Skin of body (tissue), 2 donors: ENCODE results near the gene VWA3B. TPM values are rescaled to one million over a fixed set of nuclear protein-coding genes. Genes with fewer than 3 reads are reported as not detected.
"Not testable (repeated sequence)": the region's sequence is repeated elsewhere in the genome, so short reads cannot be mapped to it uniquely, and the experiment has no call there.

Source experiments
- DNase-seq: peaks from one replicate; lab custom pipeline; 2025; lab: John Stamatoyannopoulos, UW
- total RNA-seq: library from RNA; depleted of rRNA; stranded (reverse); fragments of >200 nt; gene quantifications from one replicate; pipeline ENCODE4 v1.2.3, GENCODE V29; 2014

The VWA3B gene
- total RNA-seq, 1 donor from 2014 or later, result not detected

DNA sequence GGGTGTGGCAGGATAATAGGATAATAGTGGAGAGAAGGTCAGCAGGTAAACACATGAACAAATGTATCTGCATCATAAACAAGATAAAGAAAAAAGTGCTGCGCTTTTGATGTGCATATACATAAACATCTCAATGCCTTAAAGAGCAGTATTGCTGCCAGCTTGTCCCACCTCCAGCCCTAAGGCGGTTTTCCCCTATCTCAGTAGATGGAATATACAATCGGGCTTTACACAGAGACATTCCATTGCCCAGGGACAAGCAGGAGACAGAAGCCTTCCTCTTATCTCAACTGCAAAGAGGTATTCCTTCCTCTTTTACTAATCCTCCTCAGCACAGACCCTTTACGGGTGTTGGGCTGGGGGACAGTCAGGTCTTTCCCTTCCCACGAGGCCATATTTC is 43.1 kb downstream of the VWA3B start:
- not testable (repeated sequence) for DNase-seq

DNA sequence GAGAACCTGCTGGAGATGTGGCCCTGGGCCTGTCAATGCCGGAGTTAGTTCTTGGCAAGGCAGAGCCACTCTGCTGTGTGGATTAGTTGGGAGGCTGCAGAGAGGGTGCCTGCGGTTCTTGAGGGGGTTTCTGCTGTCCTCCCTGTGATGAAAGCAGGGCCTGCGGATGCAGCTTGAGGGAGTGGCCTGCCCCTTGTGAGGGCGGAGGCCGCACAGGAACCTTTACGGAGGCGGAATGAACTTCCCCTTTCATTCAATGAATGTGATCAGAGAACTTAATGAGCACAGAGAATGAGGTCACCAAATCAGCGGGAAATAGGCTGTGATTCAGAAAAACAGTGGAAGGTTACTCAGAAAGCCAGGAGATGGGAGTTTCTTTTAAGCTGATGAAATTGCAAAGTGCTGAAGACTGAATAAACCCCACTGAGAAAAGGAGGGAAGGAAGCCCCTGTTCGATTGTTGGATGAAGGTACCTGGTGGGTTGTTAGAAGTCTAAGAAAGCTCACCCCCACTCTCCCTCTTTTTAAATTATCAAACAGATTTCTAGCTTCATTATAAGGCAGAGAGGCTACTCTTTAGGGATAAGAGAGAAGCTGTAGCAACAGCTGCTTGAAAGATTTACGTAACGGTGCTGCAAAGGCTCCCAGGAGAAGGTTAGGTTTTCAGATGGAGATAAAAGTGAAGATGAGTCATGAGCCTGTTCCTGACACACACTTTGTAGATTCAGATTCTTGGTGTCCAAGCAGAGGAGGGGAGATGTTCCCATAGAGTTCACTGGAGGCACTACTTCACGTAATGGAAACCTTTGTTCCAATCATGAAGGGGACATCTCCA is 47.4 kb downstream of the VWA3B start:
- no peak for DNase-seq

DNA sequence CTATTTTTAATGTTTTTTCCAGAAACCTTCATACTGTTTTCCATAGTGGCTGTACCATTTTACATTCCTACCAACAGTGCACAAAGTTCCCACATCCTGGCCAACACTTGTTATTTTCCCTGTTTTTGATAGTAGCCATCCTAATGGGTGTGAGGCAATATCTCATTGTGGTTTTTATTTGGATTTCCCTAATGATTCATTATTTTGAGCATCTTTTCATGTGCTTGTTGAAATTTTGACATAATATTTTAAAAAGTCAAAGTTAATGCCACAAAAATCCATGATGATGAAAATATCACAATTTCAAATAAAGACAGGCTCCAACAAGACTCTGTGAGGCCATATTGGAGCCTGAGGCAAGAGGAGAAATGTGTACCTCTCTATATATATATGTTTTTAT is 50.2 kb downstream of the VWA3B start:
- DNase-seq, result no peak

DNA sequence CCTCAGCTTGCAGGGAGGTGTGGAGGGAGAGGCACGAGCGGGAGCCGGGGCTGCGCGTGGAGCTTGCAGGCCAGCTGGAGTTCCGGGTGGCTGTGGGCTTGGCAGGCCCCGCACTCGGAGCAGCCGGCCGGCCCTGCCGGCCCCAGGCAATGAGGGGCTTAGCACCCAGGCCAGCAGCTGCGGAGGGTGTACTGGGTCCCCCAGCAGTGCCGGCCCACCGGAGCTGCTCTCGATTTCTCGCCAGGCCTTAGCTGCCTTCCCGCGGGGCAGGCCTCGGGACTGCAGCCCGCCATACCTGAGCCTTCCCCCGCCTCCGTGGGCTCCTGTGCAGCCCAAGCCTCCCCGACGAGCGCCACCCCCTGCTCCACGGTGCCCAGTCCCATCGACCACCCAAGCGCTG is 52.0 kb downstream of the VWA3B start:
- DNase-seq, result not testable (repeated sequence)

DNA sequence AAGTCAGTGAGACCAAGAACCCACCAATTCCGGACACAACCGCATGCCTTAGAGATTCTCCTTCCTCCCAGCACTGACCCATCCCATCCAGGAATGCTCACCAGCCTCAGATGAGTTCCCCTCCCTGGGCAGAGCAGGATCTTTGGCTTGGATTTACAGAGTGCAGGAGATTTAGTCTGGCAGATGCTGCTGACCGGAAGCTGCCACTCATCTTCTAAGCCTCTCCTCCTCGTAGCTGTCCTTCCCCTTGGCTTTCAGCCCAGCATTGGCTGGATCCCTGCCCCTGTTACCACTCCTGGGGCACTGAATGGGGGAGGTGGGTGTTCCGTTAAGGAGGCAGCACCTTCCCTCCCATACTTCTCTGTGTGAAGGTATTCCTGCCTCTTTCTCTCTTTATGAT is 53.2 kb downstream of the VWA3B start:
- DNase-seq, result no peak

- DNase-seq, result no peak
These were observed 55.3 kb downstream of the VWA3B start for GRCh38 chr2:98142106-98142791.

GRCh38 chr2:98145070-98145469 is 58.1 kb downstream of the VWA3B start:
- no peak for DNase-seq

GRCh38 chr2:98147900-98148299 is 60.9 kb downstream of the VWA3B start:
- DNase-seq, result not testable (repeated sequence)

GRCh38 chr2:98148595-98149332 is 61.8 kb downstream of the VWA3B start:
- DNase-seq, result no peak

GRCh38 chr2:98149333-98149697 is 62.3 kb downstream of the VWA3B start:
- no peak for DNase-seq

GRCh38 chr2:98153481-98153880 is 66.5 kb downstream of the VWA3B start:
- no peak for DNase-seq

- DNase-seq, result no peak
These were observed 68.3 kb downstream of the VWA3B start for GRCh38 chr2:98155291-98155690.

DNA sequence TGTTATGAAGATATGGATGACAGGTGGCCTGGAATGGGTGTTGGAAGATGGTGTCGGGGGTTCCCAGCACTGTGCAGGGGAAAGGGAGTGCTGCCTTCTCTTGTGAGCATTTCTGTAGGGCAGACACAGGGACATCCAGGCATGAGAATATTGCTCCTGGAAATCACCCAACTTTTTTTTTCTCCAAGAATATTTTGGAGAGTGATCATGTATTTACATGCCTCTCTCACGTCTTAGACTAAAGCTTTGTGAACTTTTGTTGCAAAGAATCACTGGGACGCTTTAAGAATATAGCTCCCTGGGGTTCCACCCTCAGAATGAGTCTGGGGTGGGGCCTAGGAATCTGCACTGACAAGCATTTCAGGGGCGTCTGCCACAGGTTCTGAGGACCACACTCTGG is 68.7 kb downstream of the VWA3B start:
- no peak for DNase-seq

GRCh38 chr2:98156304-98156703 is 69.3 kb downstream of the VWA3B start:
- DNase-seq, result no peak

DNA sequence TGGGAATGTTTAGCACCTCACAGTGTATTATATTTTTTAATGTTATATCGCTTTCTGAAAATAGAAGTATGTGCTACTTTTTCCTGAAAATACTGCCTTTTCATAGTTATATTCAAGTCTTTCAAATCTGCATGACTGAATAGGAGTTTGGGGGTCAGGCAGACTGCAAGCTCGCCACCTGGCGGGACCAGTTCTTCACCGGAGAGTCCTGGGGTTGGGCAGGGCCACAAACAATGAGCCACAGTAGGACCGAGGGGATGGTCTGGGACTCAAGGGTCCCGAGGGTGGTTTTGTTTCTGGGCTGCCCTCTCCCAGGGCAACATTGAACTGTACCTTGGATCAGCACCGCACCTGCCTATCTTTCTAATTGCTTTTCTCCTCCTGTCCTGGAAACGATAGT is 70.6 kb downstream of the VWA3B start:
- DNase-seq, result no peak

- peak; percentile 21 for DNase-seq
These were observed 71.3 kb downstream of the VWA3B start for GRCh38 chr2:98158305-98158704.

DNA sequence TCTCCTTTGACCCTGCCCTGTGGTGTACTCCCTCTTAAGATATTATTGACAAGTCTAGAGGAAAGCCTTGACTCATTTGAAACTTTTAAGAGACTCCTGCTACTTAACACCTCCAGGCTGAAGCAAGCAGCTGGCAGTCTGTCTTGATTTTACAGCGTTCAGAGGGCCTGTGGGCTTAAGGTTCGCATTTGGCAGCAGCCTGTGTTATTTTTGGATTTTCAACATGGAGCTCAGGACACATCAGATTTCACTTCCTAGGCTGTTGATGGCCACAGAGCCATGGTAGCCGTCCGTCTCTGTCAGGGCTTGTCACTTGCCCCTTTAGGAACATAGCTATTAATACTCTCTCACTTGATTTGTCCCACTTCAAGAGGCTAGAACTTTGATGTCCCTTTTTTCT is 73.6 kb downstream of the VWA3B start:
- peak; percentile 22 for DNase-seq

DNA sequence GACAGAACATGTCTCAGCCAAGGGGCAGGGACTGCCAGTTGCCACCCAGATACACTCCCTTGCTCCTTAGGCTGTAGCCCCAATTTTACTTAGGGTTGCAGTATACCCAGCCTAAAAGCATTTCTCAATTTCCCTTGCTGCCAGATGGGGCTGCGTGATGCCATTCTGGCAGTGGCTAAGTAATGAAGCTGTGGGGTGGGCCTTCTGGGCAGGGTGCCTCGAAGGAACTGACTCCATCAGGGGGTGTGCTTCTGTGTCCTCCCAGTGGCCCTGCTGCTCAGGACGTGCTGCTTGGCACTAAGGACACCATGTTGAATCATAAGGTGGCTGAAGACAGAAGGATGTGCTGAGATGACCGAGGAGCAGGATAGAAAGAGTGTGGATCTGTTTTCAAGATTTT is 74.2 kb downstream of the VWA3B start:
- DNase-seq, result no peak

DNA sequence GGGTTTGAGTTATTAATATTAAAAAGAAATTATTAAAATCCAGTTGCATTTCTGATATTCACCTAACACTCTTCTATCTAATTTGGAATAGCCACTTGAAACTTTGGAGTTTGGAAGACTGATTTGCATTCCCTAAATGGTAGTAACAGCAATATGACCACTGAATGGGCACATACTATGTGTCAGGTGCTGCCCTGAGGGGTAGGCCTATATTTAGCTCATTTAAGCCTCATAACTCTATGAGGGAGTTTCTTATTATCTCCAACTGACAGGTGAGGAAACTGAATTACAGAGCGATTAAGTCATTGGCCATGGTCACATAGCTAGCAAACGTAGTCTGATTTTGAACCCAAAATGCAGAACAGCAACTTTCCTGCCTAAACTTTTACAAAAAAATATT is 77.3 kb downstream of the VWA3B start:
- no peak for DNase-seq

DNA sequence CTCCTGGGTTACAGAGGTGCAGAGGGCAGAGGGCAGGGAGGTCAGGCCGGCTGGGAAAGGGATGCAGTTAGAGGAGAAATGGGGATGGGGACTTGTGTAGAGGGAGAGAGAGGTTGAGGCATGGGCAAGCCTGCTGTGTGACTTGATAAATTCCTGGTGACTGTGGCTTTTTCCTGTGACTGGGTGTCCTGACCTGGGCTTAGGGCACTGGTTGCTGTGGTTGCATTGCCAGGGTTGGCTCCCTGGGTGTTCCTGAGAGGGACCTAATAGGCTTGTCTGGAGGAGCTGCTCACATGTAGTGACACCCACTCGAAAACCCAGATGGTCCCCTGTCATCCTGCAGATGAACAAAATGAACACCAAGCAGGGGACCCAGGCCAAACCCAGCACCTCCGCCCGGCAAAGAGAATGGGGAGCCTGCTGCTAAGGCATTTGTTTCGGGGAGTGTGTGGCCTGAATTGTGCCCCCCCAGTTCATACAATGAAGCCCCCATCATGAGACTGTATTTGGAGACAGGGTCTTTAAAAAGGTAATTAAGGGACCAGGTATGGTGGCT is 78.6 kb downstream of the VWA3B start:
- DNase-seq, result no peak

DNA sequence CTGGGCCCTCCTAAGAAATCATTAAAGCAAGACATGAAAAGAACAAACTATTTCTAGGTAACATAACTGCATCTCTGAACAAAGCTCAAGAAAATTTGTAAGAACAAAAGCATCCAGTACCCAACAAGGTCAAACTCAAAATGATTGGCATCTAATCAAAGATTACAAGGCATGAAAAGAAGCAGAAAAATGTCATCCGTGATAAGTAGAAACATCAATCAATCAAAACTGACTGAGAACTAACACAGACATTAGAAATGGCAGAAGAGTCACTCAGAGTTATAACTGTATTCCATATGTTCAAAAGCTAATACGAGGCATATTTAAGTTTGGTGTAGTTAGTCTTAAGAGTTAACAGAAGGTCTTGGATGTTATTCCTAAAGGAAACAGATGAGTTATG is 80.9 kb downstream of the VWA3B start:
- DNase-seq, result no peak

GRCh38 chr2:98170076-98170475 is 83.1 kb downstream of the VWA3B start:
- DNase-seq, result no peak
